ENCODE measurements around the gene DOCK8. TPM values are rescaled to one million over a fixed set of nuclear protein-coding genes. Genes with fewer than 3 reads are reported as not detected.

Gene DOCK8
- total RNA-seq, 1 experiment from 2014 or later = 1.4 TPM

- no peak overlapping the region for H3K4ac ChIP-seq (ENCODE audit: low read depth, low read length)
- no peak overlapping the region for H3K56ac ChIP-seq (ENCODE audit: insufficient read length, low read depth, low read length)
- H3K79me2 ChIP-seq (ENCODE audit: insufficient read depth, low read length) = no peaks in the 10 kb centered on the region
- no peak overlapping the region for H3K9ac ChIP-seq (ENCODE audit: extremely low read depth, insufficient read length, low read length)
- H2BK120ac ChIP-seq (ENCODE audit: low read depth, low read length, poor library complexity, severe bottlenecking) = no peak overlapping the region
- no peaks in the 10 kb centered on the region; the same call in 1 of the 2 replicates for H3K4me1 ChIP-seq (ENCODE audit: insufficient read depth, low read length)
- H2BK12ac ChIP-seq (ENCODE audit: insufficient read length, low read depth, low read length) = no peak overlapping the region
- no peak overlapping the region for H3K27ac Mint-ChIP-seq
- no peak for DNase-seq
- no peak overlapping the region for H3K14ac ChIP-seq (ENCODE audit: insufficient read depth, low read length)
- peaks cover 20 to 21% of the 10 kb centered on the region in 2 experiments for H3K4me1 Mint-ChIP-seq
- no peaks in the 10 kb centered on the region for H3K36me3 Mint-ChIP-seq (ENCODE audit: insufficient read depth in 1 of 3, low read depth in 3 of 3)
- H2AFZ ChIP-seq (ENCODE audit: low read length) = no peak overlapping the region
- H3K4me2 ChIP-seq (ENCODE audit: insufficient read depth, insufficient read length, low read length) = no peak overlapping the region
- no peak overlapping the region for H4K91ac ChIP-seq (ENCODE audit: insufficient read length, low read depth, low read length)
- H3K23me2 ChIP-seq (ENCODE audit: insufficient read length, low read depth, low read length, poor library complexity, severe bottlenecking) = no peaks in the 10 kb centered on the region
- no peaks in the 10 kb centered on the region for H3K9me3 Mint-ChIP-seq
- no peak overlapping the region for H3K18ac ChIP-seq (ENCODE audit: insufficient read length, low read depth, low read length)
- H3K27ac ChIP-seq (ENCODE audit: insufficient read length, low read depth, low read length) = no peak overlapping the region
- H3K27me3 ChIP-seq (ENCODE audit: insufficient read depth, low read length) = no peaks in the 10 kb centered on the region
- no peak overlapping the region for H2BK5ac ChIP-seq (ENCODE audit: insufficient read length, low read length)
- no peaks in the 10 kb centered on the region for H4K20me1 ChIP-seq (ENCODE audit: control insufficient read depth, insufficient read depth, insufficient read length)
- no peaks in the 10 kb centered on the region for H3K9me3 ChIP-seq (ENCODE audit: control insufficient read depth, low read depth, low read length)
- no peak overlapping the region for H2AK5ac ChIP-seq (ENCODE audit: insufficient read length, low read length)
- WGBS (ENCODE audit: extremely low coverage, insufficient read length, low lambda C conversion rate) = no CpG with 5 or more reads among the region's 1 CpG
- TF ChIP-seq CTCF (conservative IDR thresholded peaks at IDR 0.05) = no peak
- peaks cover 3% of the 10 kb centered on the region; the same call in 1 of the 2 replicates for H3K27me3 Mint-ChIP-seq (ENCODE audit: low read depth)
- H2BK15ac ChIP-seq (ENCODE audit: low read depth, low read length) = no peak overlapping the region
- H4K5ac ChIP-seq (ENCODE audit: insufficient read length, low read depth, low read length) = no peak overlapping the region
- no peak overlapping the region for H2BK20ac ChIP-seq (ENCODE audit: low read depth, low read length, poor library complexity, severe bottlenecking)
- no peaks in the 10 kb centered on the region for H3K79me1 ChIP-seq (ENCODE audit: insufficient read depth, low read depth, low read length, poor library complexity, severe bottlenecking)
- no peak overlapping the region for H3T11ph ChIP-seq (ENCODE audit: low read length)
- no peak overlapping the region for H3K23ac ChIP-seq (ENCODE audit: insufficient read length, low read depth, low read length)
- H3K4me3 Mint-ChIP-seq = no peak overlapping the region
- no peak overlapping the region for H4K8ac ChIP-seq (replicated peaks; ENCODE audit: insufficient read length, low read depth, low read length)
Measured at GRCh38 chr9:324971-325370, 110.3 kb downstream of the DOCK8 start.
